GM21447 (cell line): ENCODE results near the gene SLAMF7.

ENCODE experiments used
- ATAC-seq: cut with Tn5 transposase; IDR thresholded peaks from one replicate; pipeline ENCODE4 v1.9.1; 2021; ENCODE audit not compliant: unreplicated experiment

The SLAMF7 gene

DNA sequence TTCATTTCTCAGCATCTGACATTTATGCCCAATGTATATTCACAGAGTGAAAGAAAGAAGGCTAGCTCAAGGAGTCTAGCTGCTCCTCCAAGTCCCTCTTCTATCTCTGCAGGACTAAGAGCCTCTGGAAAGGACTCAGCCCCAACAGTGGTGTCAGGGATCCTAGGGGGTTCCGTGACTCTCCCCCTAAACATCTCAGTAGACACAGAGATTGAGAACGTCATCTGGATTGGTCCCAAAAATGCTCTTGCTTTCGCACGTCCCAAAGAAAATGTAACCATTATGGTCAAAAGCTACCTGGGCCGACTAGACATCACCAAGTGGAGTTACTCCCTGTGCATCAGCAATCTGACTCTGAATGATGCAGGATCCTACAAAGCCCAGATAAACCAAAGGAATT lies 60.6 kb downstream of the SLAMF7 start:
- no peak for ATAC-seq

GRCh38 chr1:160800142-160800541 lies 61.1 kb downstream of the SLAMF7 start:
- ATAC-seq, result no peak

- ATAC-seq, result no peak
Observed at GRCh38 chr1:160800645-160801408, 61.8 kb downstream of the SLAMF7 start.

GRCh38 chr1:160801836-160802580 lies 63.0 kb downstream of the SLAMF7 start:
- no peak for ATAC-seq
